Measurements from ENCODE around the gene BCL11A. TPM values are rescaled to one million over a fixed set of nuclear protein-coding genes. Genes with fewer than 3 reads are reported as not detected.

BCL11A gene
- 11.2 TPM for total RNA-seq

DNA sequence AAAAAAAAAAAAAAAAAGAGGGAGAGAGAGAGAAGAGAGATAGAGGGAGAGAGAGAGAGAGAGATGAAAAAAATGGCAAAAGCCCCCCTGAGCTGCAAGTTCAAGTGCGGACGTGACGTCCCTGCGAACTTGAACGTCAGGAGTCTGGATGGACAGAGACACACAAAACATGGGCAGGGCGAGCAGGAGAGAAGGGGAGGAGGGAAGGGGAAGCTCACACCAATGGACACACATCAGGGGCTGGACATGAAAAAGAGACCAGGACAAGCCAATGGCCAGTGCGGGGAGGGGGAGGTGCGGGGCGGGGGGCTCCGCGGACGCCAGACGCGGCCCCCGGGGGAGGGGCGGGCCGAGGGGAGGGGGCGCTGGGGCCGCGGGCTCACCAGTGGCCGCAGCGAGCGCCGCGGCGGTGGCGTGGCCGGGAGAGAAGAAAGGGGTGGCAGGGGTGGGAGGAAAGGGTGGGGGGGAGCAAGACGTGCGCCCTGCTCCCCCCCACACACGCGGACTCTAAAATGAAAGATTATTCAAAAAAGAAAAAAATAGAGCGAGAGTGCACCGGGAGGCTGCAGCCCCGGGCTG, at the start of gene BCL11A:
Gene BCL11A (minus strand): TSS at position 160 of the 579 bp plus-strand sequence. CDS start 384 bp downstream, outside the sequence.
- Histone ChIP-seq H3K4me1 (ENCODE audit: insufficient read depth, low read length) (peaks cover 72% of the 10 kb centered on the region), H3K27me3 (ENCODE audit: insufficient read depth, low read length) (peaks cover 16% of the 10 kb centered on the region), H3K4me3 (ENCODE audit: low read length) (peak within 1 kb of the TSS; percentile 83), H3K9me3 (ENCODE audit: low read depth, low read length) (no peaks in the 10 kb centered on the region)

- no peaks in the 10 kb centered on the region for H3K27me3 ChIP-seq (ENCODE audit: insufficient read depth, low read length)
- no peaks in the 10 kb centered on the region for H3K9me3 ChIP-seq (ENCODE audit: low read depth, low read length)
- H3K4me1 ChIP-seq (ENCODE audit: insufficient read depth, low read length): no peaks in the 10 kb centered on the region
- H3K4me3 ChIP-seq (ENCODE audit: low read length): no peak overlapping the region
Observed at GRCh38 chr2:60602828-60603532, 49.5 kb upstream of the BCL11A start.

- Histone ChIP-seq H3K4me1 (ENCODE audit: insufficient read depth, low read length) (no peaks in the 10 kb centered on the region), H3K27me3 (ENCODE audit: insufficient read depth, low read length) (no peaks in the 10 kb centered on the region)
Observed at GRCh38 chr2:60602388-60602787, 48.9 kb upstream of the BCL11A start.

DNA sequence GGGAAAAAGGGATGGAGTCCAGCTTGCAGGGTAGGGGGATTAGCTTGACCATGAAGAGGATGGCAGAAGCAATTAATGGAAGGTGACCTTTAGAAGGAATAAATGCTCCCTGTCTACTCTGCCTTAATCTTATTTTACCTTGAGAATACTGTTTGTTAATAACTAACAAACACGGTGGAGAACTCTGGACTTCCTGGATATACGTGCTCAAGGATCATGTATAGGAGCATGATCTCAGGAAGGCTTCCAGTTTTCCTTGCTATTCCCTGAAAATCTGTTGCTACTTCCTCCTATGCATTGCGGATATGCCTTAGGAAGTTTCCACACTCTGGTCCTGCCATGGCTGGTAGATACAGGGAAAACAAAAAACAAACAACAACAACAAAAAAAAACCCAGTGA, 44.8 kb upstream of the BCL11A start:
- Histone ChIP-seq H3K9me3 (ENCODE audit: low read depth, low read length) (no peaks in the 10 kb centered on the region), H3K27me3 (ENCODE audit: insufficient read depth, low read length) (no peaks in the 10 kb centered on the region), H3K4me3 (ENCODE audit: low read length) (no peak overlapping the region)

More at GRCh38 chr2:60602388-60602787, 48.9 kb upstream of the BCL11A start:
- no peak overlapping the region for H3K4me3 ChIP-seq (ENCODE audit: low read length)
- no peaks in the 10 kb centered on the region for H3K9me3 ChIP-seq (ENCODE audit: low read depth, low read length)

DNA sequence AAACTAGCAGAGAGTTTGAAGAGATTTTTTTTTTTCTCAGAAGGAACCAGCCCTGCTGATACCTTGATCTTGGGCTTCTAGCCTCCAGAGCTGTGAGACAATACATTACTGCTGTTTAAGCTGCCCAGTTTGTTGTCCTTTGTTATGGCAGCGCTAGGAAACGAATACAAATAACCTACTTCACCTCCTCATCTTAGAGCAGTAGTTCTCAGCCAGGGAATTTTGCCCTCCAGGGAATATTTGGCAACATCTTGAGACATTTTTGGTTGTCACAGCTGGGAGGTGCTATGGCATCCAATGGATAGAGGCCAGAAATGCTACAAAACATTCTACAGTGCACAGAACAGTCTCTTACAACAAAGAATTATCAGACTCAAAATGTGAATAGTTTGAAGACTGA, 43.9 kb upstream of the BCL11A start:
- no peak overlapping the region for H3K4me3 ChIP-seq (ENCODE audit: low read length)
- peaks cover 2% of the 10 kb centered on the region for H3K27me3 ChIP-seq (ENCODE audit: insufficient read depth, low read length)
- peaks cover 4% of the 10 kb centered on the region for H3K9me3 ChIP-seq (ENCODE audit: low read depth, low read length)
- H3K4me1 ChIP-seq (ENCODE audit: insufficient read depth, low read length): no peaks in the 10 kb centered on the region

More for the DNA sequence above, 44.8 kb upstream of the BCL11A start:
- no peaks in the 10 kb centered on the region for H3K4me1 ChIP-seq (ENCODE audit: insufficient read depth, low read length)

GRCh38 chr2:60596411-60596810, 43.0 kb upstream of the BCL11A start:
- Histone ChIP-seq H3K4me3 (ENCODE audit: low read length) (no peak overlapping the region), H3K9me3 (ENCODE audit: low read depth, low read length) (peaks cover 11% of the 10 kb centered on the region), H3K4me1 (ENCODE audit: insufficient read depth, low read length) (no peaks in the 10 kb centered on the region), H3K27me3 (ENCODE audit: insufficient read depth, low read length) (peaks cover 6% of the 10 kb centered on the region)

GRCh38 chr2:60595953-60596352, 42.5 kb upstream of the BCL11A start:
- Histone ChIP-seq H3K9me3 (ENCODE audit: low read depth, low read length) (peaks cover 11% of the 10 kb centered on the region), H3K4me3 (ENCODE audit: low read length) (no peak overlapping the region), H3K27me3 (ENCODE audit: insufficient read depth, low read length) (peaks cover 6% of the 10 kb centered on the region), H3K4me1 (ENCODE audit: insufficient read depth, low read length) (no peaks in the 10 kb centered on the region)

DNA sequence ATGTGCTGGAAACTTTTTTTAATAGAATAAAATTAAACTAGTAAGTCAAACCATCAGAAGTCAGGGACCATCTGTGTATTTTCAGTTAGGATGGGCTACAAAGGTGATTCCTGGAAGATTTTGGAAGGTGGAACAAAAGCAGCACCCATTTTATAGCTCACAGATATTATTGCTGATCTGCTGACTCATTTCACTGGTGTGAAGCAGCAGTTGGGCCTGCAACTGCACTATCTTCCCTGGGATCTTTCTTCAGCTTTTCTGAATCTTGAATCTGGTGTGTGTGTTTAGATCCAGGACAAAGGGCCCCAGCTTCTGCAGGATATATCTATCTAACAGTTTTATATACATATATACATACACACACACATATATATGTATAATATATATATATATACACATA, 35.6 kb upstream of the BCL11A start:
- Histone ChIP-seq H3K9me3 (ENCODE audit: low read depth, low read length) (peaks cover 11% of the 10 kb centered on the region), H3K4me3 (ENCODE audit: low read length) (no peak overlapping the region), H3K27me3 (ENCODE audit: insufficient read depth, low read length) (peaks cover 6% of the 10 kb centered on the region), H3K4me1 (ENCODE audit: insufficient read depth, low read length) (no peaks in the 10 kb centered on the region)

DNA sequence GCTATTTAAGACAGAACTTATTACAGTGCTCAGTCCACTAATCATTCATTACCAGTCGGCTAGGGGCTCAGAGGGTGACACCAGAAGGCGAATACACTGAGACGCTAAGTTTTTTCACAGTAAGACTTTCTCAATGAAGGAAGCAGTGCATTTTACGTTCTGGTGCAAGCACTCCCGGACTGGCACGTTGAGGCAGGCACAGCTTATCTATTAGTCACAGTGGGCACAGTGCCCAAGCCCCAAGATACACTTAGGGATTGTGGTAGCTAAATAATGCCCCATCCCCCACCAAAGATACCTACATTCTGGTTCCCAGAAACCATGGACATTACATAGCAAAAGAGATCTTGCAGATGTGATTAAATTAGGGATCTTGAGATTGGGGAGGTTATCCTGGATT, 32.6 kb upstream of the BCL11A start:
- Histone ChIP-seq H3K9me3 (ENCODE audit: low read depth, low read length) (no peaks in the 10 kb centered on the region), H3K27me3 (ENCODE audit: insufficient read depth, low read length) (no peaks in the 10 kb centered on the region), H3K4me3 (ENCODE audit: low read length) (no peak overlapping the region), H3K4me1 (ENCODE audit: insufficient read depth, low read length) (peaks cover 9% of the 10 kb centered on the region)

DNA sequence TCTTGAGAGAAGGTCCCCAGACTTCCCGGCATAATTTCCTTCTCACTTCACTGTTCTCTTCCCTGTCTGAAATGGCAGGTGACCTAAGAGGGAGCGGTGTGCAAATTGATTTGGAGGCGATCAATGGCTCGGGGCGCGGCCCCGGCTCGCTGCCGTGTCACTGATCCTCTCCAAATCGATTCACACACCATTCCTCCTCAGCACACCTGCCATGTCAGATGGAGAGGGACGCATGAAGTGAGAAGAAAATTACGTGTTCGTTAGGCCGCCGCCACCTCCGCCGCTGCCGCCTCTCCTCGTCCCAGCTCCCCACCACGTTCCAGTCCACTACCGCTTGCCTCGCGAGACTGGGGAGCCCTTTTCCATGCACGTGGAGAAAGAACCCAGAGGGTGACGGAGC, 31.8 kb upstream of the BCL11A start:
- Histone ChIP-seq H3K27me3 (ENCODE audit: insufficient read depth, low read length) (no peaks in the 10 kb centered on the region), H3K4me3 (ENCODE audit: low read length) (no peak overlapping the region), H3K4me1 (ENCODE audit: insufficient read depth, low read length) (peaks cover 9% of the 10 kb centered on the region), H3K9me3 (ENCODE audit: low read depth, low read length) (no peaks in the 10 kb centered on the region)

GRCh38 chr2:60583604-60584003, 30.1 kb upstream of the BCL11A start:
- Histone ChIP-seq H3K9me3 (ENCODE audit: low read depth, low read length) (no peaks in the 10 kb centered on the region), H3K4me3 (ENCODE audit: low read length) (no peak overlapping the region)

DNA sequence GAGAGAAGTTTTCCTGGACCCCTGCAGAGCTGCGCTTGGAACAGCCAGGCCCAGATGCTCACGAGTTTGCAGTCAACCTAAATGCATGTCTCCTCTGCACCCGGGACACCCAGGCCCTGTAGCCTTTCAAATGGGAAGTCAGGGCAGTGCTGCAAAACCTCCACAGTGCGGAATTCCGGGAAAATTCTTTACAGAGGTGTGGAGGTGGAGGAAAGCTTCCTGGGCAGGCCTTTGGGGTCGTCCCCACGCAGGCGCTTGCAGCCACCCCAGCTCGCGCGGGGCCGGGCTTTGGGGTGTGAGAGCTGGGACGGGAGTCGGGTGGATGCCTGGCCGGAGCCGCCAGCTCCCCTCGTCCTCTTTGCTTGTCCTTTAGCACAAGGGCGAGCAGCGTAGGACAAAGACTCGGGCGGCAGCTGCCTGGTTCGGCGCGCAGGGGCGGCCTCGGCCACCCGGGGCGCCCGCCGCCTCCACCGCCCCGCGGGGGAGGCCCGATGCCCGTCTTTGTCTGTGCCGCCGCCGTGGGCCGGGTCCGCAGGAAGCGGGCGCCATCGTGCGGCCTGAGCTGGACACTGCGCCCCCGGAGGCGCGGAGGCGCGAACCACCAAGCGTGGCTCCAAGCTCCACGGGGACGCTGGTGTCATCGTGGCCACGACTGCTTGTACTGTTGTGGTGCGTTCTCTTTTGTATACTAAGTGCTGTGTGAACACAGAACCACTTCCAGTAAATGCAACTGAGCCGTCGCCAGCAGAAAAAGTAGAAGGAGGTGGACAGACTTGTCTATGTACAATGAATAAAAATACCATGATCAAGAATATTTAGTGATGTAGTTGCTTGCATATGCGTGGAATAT, 28.2 kb upstream of the BCL11A start:
- H3K4me3 ChIP-seq (ENCODE audit: low read length): peak overlapping the region; percentile 3
- H3K4me1 ChIP-seq (ENCODE audit: insufficient read depth, low read length): peaks cover 9% of the 10 kb centered on the region

More at GRCh38 chr2:60583604-60584003, 30.1 kb upstream of the BCL11A start:
- Histone ChIP-seq H3K27me3 (ENCODE audit: insufficient read depth, low read length) (no peaks in the 10 kb centered on the region), H3K4me1 (ENCODE audit: insufficient read depth, low read length) (peaks cover 9% of the 10 kb centered on the region)

DNA sequence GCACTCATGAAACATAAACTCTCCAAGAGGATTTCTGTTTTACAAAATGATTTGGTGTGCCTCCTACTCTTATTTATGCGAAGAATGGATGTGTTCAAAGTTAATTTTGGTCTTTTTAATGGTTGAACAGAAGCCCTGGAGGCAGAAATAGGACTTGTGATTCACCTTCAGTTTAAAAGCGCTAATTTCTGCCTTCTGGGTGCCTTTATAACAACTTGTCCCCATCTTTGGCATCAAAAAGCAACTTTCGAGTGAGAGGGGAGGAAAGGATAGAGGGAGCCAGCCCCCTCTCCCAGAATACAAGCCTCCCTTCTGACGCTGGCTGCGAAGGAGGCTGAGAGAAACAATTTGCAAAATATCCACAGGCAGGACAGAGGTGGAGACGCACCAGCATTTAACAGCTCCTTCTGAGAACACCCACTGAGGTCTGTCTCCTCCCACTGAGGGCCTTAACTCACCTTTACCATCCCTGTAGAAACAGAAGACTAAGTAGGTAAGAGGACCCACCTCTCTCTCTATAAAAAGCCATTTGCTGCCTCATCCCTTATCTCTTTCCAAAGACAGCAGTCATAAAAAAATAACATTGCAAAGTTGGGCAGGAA, 24.3 kb upstream of the BCL11A start:
- peaks cover 9% of the 10 kb centered on the region for H3K4me1 ChIP-seq (ENCODE audit: insufficient read depth, low read length)
- H3K27me3 ChIP-seq (ENCODE audit: insufficient read depth, low read length): no peaks in the 10 kb centered on the region
- H3K9me3 ChIP-seq (ENCODE audit: low read depth, low read length): no peaks in the 10 kb centered on the region
- no peak overlapping the region for H3K4me3 ChIP-seq (ENCODE audit: low read length)

More for the DNA sequence above, 28.2 kb upstream of the BCL11A start:
- H3K27me3 ChIP-seq (ENCODE audit: insufficient read depth, low read length): no peaks in the 10 kb centered on the region
- H3K9me3 ChIP-seq (ENCODE audit: low read depth, low read length): no peaks in the 10 kb centered on the region

- Histone ChIP-seq H3K9me3 (ENCODE audit: low read depth, low read length) (no peaks in the 10 kb centered on the region), H3K27me3 (ENCODE audit: insufficient read depth, low read length) (peaks cover 36% of the 10 kb centered on the region), H3K4me1 (ENCODE audit: insufficient read depth, low read length) (peaks cover 18% of the 10 kb centered on the region), H3K4me3 (ENCODE audit: low read length) (no peak overlapping the region)
Observed at GRCh38 chr2:60573251-60573650, 19.8 kb upstream of the BCL11A start.

GRCh38 chr2:60570251-60570650, 16.8 kb upstream of the BCL11A start:
- H3K4me1 ChIP-seq (ENCODE audit: insufficient read depth, low read length): peaks cover 18% of the 10 kb centered on the region
- H3K27me3 ChIP-seq (ENCODE audit: insufficient read depth, low read length): peaks cover 60% of the 10 kb centered on the region
- H3K4me3 ChIP-seq (ENCODE audit: low read length): peak overlapping the region; percentile 24
- no peaks in the 10 kb centered on the region for H3K9me3 ChIP-seq (ENCODE audit: low read depth, low read length)

All from mononuclear cell (primary cell).